ENCODE results near the gene FOXP1.

FOXP1 gene

GRCh38 chr3:71110385-71111222 lies 472.9 kb downstream of the FOXP1 start:
- no peak overlapping the region for H3K27ac ChIP-seq
- no peak for TF ChIP-seq CTCF (conservative IDR thresholded peaks at IDR 0.05)

GRCh38 chr3:71109977-71110285 lies 473.6 kb downstream of the FOXP1 start:
- no peak for TF ChIP-seq CTCF (conservative IDR thresholded peaks at IDR 0.05)
- no peak overlapping the region for H3K27ac ChIP-seq

- TF ChIP-seq CTCF (conservative IDR thresholded peaks at IDR 0.05): no peak
- H3K27ac ChIP-seq: no peak overlapping the region
Measured at GRCh38 chr3:71109241-71109976, 474.1 kb downstream of the FOXP1 start.

- no peak for TF ChIP-seq CTCF (conservative IDR thresholded peaks at IDR 0.05)
- H3K27ac ChIP-seq: no peak overlapping the region
Measured at GRCh38 chr3:71107926-71108325, 475.6 kb downstream of the FOXP1 start.

- H3K27ac ChIP-seq: no peak overlapping the region
- no peak for TF ChIP-seq CTCF (conservative IDR thresholded peaks at IDR 0.05)
Measured at GRCh38 chr3:71104976-71105375, 478.6 kb downstream of the FOXP1 start.

GRCh38 chr3:71104556-71104955 lies 479.0 kb downstream of the FOXP1 start:
- no peak for TF ChIP-seq CTCF (conservative IDR thresholded peaks at IDR 0.05)
- no peak overlapping the region for H3K27ac ChIP-seq

- TF ChIP-seq CTCF (conservative IDR thresholded peaks at IDR 0.05): no peak
- H3K27ac ChIP-seq: no peak overlapping the region
Measured at GRCh38 chr3:71104121-71104541, 479.4 kb downstream of the FOXP1 start.

All from VCaP (cell line).